Ascending aorta (tissue), 2 donors: ENCODE measurements around the gene CCL22. TPM values are rescaled to one million over a fixed set of nuclear protein-coding genes. Genes with fewer than 3 reads are reported as not detected.

Experiments
- DNase-seq, 2 donors: peaks; one replicate each; pipeline ENCODE4 v3.0.0-alpha.2; 2019; ENCODE audit warnings: low spot score in 2 of 2
- H3K27ac ChIP-seq, 2 donors: fragments of 200-600 bp; sonication (generic); one replicate each; pipeline ENCODE4 v1.5.1; 2016 to 2017; ENCODE audit warnings: mild to moderate bottlenecking in 1 of 2
- H3K27me3 ChIP-seq: fragments of 200-600 bp; sonication (generic); one replicate; pipeline ENCODE4 v1.5.1; 2017
- H3K36me3 ChIP-seq, 2 donors: fragments of 200-600 bp; sonication (generic); one replicate each; pipeline ENCODE4 v1.5.1; 2016
- H3K4me1 ChIP-seq, 2 donors: fragments of 200-600 bp; sonication (generic); one replicate each; pipeline ENCODE4 v1.5.1; 2016 to 2017; ENCODE audit warnings: mild to moderate bottlenecking in 1 of 2
- H3K4me3 ChIP-seq, 2 donors: fragments of 200-600 bp; sonication (generic); one replicate each; pipeline ENCODE4 v1.5.1; 2016 to 2017; ENCODE audit warnings: mild to moderate bottlenecking in 1 of 2
- H3K9me3 ChIP-seq, 2 donors: fragments of 200-600 bp; sonication (generic); one replicate each; pipeline ENCODE4 v1.5.1; 2016
- CTCF ChIP-seq, 3 experiments: fragments of 200-600 bp in 2 of 3; fragments of 450-650 bp in 1 of 3; sonication (generic) in 2 of 3; IDR thresholded peaks; one replicate each; pipeline ENCODE4 v1.5.1; 2016 to 2019; ENCODE audit warnings: antibody characterized with exemption in 3 of 3, mild to moderate bottlenecking in 1 of 3, moderate library complexity in 1 of 3
- intact Hi-C: fragments of 100-400 bp; cut with DNase I; formaldehyde crosslinking; loops from one replicate; pipeline ENCODE4 v1.15.1; 2023
- total RNA-seq: library from RNA; depleted of rRNA; stranded (reverse); fragments of >200 nt; gene quantifications from one replicate; pipeline ENCODE4 v1.1.0, GENCODE V29; 2016

Gene CCL22
- total RNA-seq, 1 donor from 2014 or later, result not detected

GRCh38 chr16:57361404-57361803, 2.8 kb downstream of the CCL22 start:
- Histone ChIP-seq H3K9me3 (no peaks in the 10 kb centered on the region), H3K36me3 (no peaks in the 10 kb centered on the region), H3K4me3 (no peak overlapping the region), H3K4me1 (no peaks in the 10 kb centered on the region), H3K27ac (no peak overlapping the region), H3K27me3 (no peaks in the 10 kb centered on the region)
- TF ChIP-seq CTCF (IDR thresholded peaks at IDR 0.05), result no peak
- peak in 1 of 2 donors; percentile 56 for DNase-seq
- intact Hi-C loops, result no loop called here

GRCh38 chr16:57364143-57364542, 5.6 kb downstream of the CCL22 start:
- Histone ChIP-seq H3K27ac (no peak overlapping the region), H3K27me3 (no peaks in the 10 kb centered on the region), H3K4me1 (peaks cover 0 to 3% of the 10 kb centered on the region in 2 donors), H3K9me3 (no peaks in the 10 kb centered on the region), H3K36me3 (no peaks in the 10 kb centered on the region), H3K4me3 (no peak overlapping the region)
- TF ChIP-seq CTCF (IDR thresholded peaks at IDR 0.05), result no peak
- DNase-seq, result no peak
- intact Hi-C loops, result no loop called here

GRCh38 chr16:57366544-57367040, 8.0 kb downstream of the CCL22 start:
- DNase-seq, result no peak
- H3K4me1 ChIP-seq, result peaks cover 3 to 11% of the 10 kb centered on the region in 2 donors
- intact Hi-C loops, result no loop called here
- no peak for TF ChIP-seq CTCF (IDR thresholded peaks at IDR 0.05)
- no peaks in the 10 kb centered on the region for H3K36me3 ChIP-seq
- no peak overlapping the region for H3K4me3 ChIP-seq
- H3K9me3 ChIP-seq, result no peaks in the 10 kb centered on the region
- no peaks in the 10 kb centered on the region for H3K27me3 ChIP-seq
- no peak overlapping the region for H3K27ac ChIP-seq

- no peak for DNase-seq
- Histone ChIP-seq H3K9me3 (no peaks in the 10 kb centered on the region), H3K4me1 (peaks cover 6 to 16% of the 10 kb centered on the region in 2 donors), H3K27me3 (no peaks in the 10 kb centered on the region), H3K36me3 (no peaks in the 10 kb centered on the region), H3K27ac (no peak overlapping the region), H3K4me3 (no peak overlapping the region)
- intact Hi-C loops, result no loop called here
- TF ChIP-seq CTCF (IDR thresholded peaks at IDR 0.05), result no peak
Measured at GRCh38 chr16:57367116-57367752, 8.7 kb downstream of the CCL22 start.

GRCh38 chr16:57371494-57372371, 13.2 kb downstream of the CCL22 start:
- TF ChIP-seq CTCF (IDR thresholded peaks at IDR 0.05), result no peak
- peaks cover 16 to 29% of the 10 kb centered on the region in 2 donors for H3K4me1 ChIP-seq
- H3K27me3 ChIP-seq, result no peaks in the 10 kb centered on the region
- intact Hi-C loops, result loop anchor here (1.0 to 5.0 kb wide), 4 partner anchors 47 to 124 kb away; partner anchors contain the start of gene ARL2BP
- H3K27ac ChIP-seq, result peak overlapping the region; percentile 94 to 99
- H3K36me3 ChIP-seq, result no peaks in the 10 kb centered on the region
- H3K9me3 ChIP-seq, result no peaks in the 10 kb centered on the region
- peak overlapping the region; percentile 75 to 76 for H3K4me3 ChIP-seq
- DNase-seq, result peak in 1 of 2 donors; percentile 67
